Heart left ventricle (tissue), 16 donors: ENCODE measurements around the gene CBX6. TPM values are rescaled to one million over a fixed set of nuclear protein-coding genes. Genes with fewer than 3 reads are reported as not detected.

ENCODE experiments used
- ATAC-seq, 4 donors: fragments of 200-7000 bp; cut with Tn5 transposase; one replicate each; pipeline ENCODE4 v1.9.1; 2020 to 2022; ENCODE audit warnings: moderate library complexity in 4 of 4, mild to moderate bottlenecking in 3 of 4, moderate number of reproducible peaks in 1 of 4
- DNase-seq, 5 donors: peaks; one replicate each; pipeline ENCODE4 v3.0.0-alpha.2; 2020
- H3K27ac ChIP-seq, 12 donors: fragments of 200-600 bp; sonication (generic) in 4 of 12; one replicate each; pipeline versions ENCODE4 v1.5.0 to v1.8.0; 2016 to 2022; ENCODE audit warnings: mild to moderate bottlenecking in 2 of 12
- H3K27me3 ChIP-seq, 9 donors: fragments of 200-600 bp; sonication (generic) in 2 of 9; one replicate each; pipeline versions ENCODE4 v1.5.1 to v1.8.0; 2016 to 2022; ENCODE audit warnings: mild to moderate bottlenecking in 3 of 9
- H3K36me3 ChIP-seq, 9 donors: fragments of 200-600 bp; sonication (generic) in 2 of 9; one replicate each; pipeline versions ENCODE4 v1.5.0 to v1.8.0; 2018 to 2022; ENCODE audit warnings: mild to moderate bottlenecking in 2 of 9
- H3K4me1 ChIP-seq, 12 donors: fragments of 200-600 bp; sonication (generic) in 4 of 12; one replicate each; pipeline versions ENCODE4 v1.5.0 to v1.8.0; 2016 to 2022; ENCODE audit warnings: mild to moderate bottlenecking in 3 of 12
- H3K4me3 ChIP-seq, 12 donors: fragments of 200-600 bp; sonication (generic) in 4 of 12; one replicate each; pipeline versions ENCODE4 v1.5.0 to v1.8.0; 2017 to 2022; ENCODE audit warnings: mild to moderate bottlenecking in 9 of 12, moderate library complexity in 4 of 12
- H3K9me3 ChIP-seq, 12 donors: fragments of 200-600 bp; sonication (generic) in 4 of 12; one replicate each; pipeline versions ENCODE4 v1.5.0 to v1.8.0; 2016 to 2022; ENCODE audit warnings: mild to moderate bottlenecking in 1 of 12
- POLR2A ChIP-seq, 2 donors: fragments of 450-650 bp; IDR thresholded peaks; one replicate each; pipeline ENCODE4 v1.6.1; 2017; ENCODE audit warnings: antibody characterized with exemption in 2 of 2, mild to moderate bottlenecking in 2 of 2, moderate library complexity in 2 of 2
- WGBS, 4 donors: extraction: QIAGEN DNeasy Blood & Tissue Kit in 2 of 4; methylation state at CpG; one replicate each; pipeline versions ENCODE4 v1.1.5 to v1.1.7; 2013 to 2018; 5-methylcytosine and 5-hydroxymethylcytosine counted together
- intact Hi-C, 10 donors: fragments of 100-400 bp; cut with DNase I; formaldehyde crosslinking; loops; one replicate each; pipeline versions ENCODE4 v1.11.1 to v1.14.2; 2022
- polyA plus RNA-seq, 2 donors: library from polyadenylated mRNA; stranded (reverse); fragments of 200-250 nt; gene quantifications; one replicate each; pipeline ENCODE4 v1.2.3, GENCODE V29; 2013
- total RNA-seq, 9 donors: library from RNA; depleted of rRNA in 2 of 9; stranded (reverse); fragments of >200 nt in 2 of 9; fragmentation: NEBNext Ultra II Directional in 3 of 9; extraction: Animal tissue kit (Norgen Biotek cat#: 25700) in 3 of 9; gene quantifications; one replicate each; pipeline versions ENCODE4 v1.1.0 to v1.2.4, GENCODE V29; 2016 to 2023
- TF ChIP-seq, protein P1 (sequence below), 12 donors: fragments of 200-600 bp; sonication (generic) in 4 of 12; IDR thresholded peaks; one replicate each; pipeline versions ENCODE4 v1.5.0 to v1.8.0; 2018 to 2022; ENCODE audit warnings: antibody characterized with exemption in 12 of 12, mild to moderate bottlenecking in 5 of 12
- donor health status: ischemic (EF 13 %, LVEDD 7.1; RV severe dilation, severe dysfunction).
- donor health status: healthy with polysubstance abuse.
- donor health status: DM: no; HTN: yes; CAD: no.
- donor health status: DM: no; HTN: no; CAD: no.
- donor health status: ischemic (EF 25% LVEDD 6.9; RV normal size, moderate dysfunction).
- donor health status: ischemic (EF 25% LVEDD 5.7; RV mildly dilated, moderate dysfunction).
- donor health status: healthy.
- donor health status: DM: yes; HTN: yes; CAD: no.
- donor health status: ischemic (EF 35%, LVEDD 5.7; RV mildly dilated, moderate dysfunction).
- donor health status: nonischemic (EF 11% LVEDD 7.7; RV severe dilation, severe dysfunction).
- donor health status: DM: yes; HTN: yes; CAD: no.
- donor health status: PGD.
- donor health status: ischemic (EF 29% LVEDD 5.4; RV normal size, mild dysfunction).
- donor health status: nonischemic (EF 23%, LVEDD 6.1; RV moderate dilation, normal function).

CBX6 gene
- total and polyA plus RNA-seq, 11 donors: 21.1 to 59.0 (median 43.7) TPM

- H3K27me3 ChIP-seq: peaks cover 0 to 19% (median 2%) of the 10 kb centered on the region in 9 donors
- no peaks in the 10 kb centered on the region for H3K36me3 ChIP-seq
- no peak overlapping the region for H3K27ac ChIP-seq
- ATAC-seq (no peak), DNase-seq (no peak)
- no peaks in the 10 kb centered on the region for H3K9me3 ChIP-seq
- H3K4me3 ChIP-seq: no peak overlapping the region
- intact Hi-C loops: no loop called here
- TF ChIP-seq, protein P1, sequence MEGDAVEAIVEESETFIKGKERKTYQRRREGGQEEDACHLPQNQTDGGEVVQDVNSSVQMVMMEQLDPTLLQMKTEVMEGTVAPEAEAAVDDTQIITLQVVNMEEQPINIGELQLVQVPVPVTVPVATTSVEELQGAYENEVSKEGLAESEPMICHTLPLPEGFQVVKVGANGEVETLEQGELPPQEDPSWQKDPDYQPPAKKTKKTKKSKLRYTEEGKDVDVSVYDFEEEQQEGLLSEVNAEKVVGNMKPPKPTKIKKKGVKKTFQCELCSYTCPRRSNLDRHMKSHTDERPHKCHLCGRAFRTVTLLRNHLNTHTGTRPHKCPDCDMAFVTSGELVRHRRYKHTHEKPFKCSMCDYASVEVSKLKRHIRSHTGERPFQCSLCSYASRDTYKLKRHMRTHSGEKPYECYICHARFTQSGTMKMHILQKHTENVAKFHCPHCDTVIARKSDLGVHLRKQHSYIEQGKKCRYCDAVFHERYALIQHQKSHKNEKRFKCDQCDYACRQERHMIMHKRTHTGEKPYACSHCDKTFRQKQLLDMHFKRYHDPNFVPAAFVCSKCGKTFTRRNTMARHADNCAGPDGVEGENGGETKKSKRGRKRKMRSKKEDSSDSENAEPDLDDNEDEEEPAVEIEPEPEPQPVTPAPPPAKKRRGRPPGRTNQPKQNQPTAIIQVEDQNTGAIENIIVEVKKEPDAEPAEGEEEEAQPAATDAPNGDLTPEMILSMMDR (IDR thresholded peaks at IDR 0.05): no peak
- TF ChIP-seq POLR2A (IDR thresholded peaks at IDR 0.05): no peak
- H3K4me1 ChIP-seq: peaks cover 0 to 13% (median 0%) of the 10 kb centered on the region in 12 donors
- WGBS, 4 donors: 82 to 92% (median 85%) methylated on average over 6 of the region's 6 CpGs
These were observed 34.5 kb downstream of the CBX6 start for GRCh38 chr22:38837414-38837928.

DNA sequence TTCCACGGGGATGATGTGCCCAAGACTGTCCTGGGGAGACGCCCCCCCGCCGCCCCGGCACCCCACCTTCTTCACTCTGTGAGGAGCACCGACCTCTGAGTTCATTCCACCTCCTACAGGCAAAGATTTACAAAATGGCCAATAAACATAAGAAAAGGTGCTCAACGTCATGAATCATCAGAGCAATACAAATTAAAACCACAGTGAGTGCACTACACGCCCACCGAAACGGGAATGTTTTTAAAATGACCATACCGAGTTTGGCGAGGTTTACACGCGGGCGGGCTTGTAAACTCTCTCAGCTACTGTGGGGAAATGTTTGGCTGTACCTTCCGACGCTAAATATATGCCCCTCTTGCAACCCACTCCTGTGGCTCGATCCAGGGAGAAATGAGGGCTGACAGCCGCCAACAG, 36.1 kb downstream of the CBX6 start:
- no peak for TF ChIP-seq POLR2A (IDR thresholded peaks at IDR 0.05)
- TF ChIP-seq, protein P1 (IDR thresholded peaks at IDR 0.05): no peak
- Histone ChIP-seq H3K27me3 (peaks cover 0 to 3% (median 0%) of the 10 kb centered on the region in 9 donors), H3K36me3 (no peaks in the 10 kb centered on the region)

DNA sequence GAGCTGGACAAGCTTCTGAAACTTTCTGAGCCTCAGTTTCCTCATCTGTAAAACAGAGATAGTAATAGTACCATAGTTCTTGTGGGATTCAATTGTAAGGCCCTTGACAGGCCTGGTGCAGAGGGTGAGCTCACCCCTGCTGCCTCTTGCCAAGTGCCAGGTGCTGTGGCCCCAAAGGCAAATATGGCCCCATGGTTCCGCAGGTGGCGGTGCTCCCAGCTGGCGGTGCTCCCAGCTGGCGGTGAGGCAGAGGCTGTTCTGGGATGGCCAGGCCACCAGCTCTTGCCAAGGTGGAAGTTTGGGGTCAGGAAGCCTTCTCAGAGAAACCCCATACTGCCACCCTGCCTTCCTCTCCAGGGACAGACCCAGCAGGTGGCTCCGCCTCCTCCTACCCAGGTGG, 37.0 kb downstream of the CBX6 start:
- no peaks in the 10 kb centered on the region for H3K27me3 ChIP-seq
- intact Hi-C loops: no loop called here
- DNase-seq: no peak
- H3K4me3 ChIP-seq: no peak overlapping the region
- H3K4me1 ChIP-seq: no peaks in the 10 kb centered on the region
- H3K9me3 ChIP-seq: no peaks in the 10 kb centered on the region
- 94 to 99% (median 96%) methylated on average over 5 of the region's 5 CpGs for WGBS, 4 donors
- no peak for ATAC-seq
- no peak for TF ChIP-seq POLR2A (IDR thresholded peaks at IDR 0.05)
- TF ChIP-seq, protein P1 (IDR thresholded peaks at IDR 0.05): no peak
- H3K36me3 ChIP-seq: no peaks in the 10 kb centered on the region
- no peak overlapping the region for H3K27ac ChIP-seq

More for the DNA sequence above, 36.1 kb downstream of the CBX6 start:
- intact Hi-C loops: no loop called here
- WGBS, 4 donors: 67 to 77% (median 71%) methylated on average over 19 of the region's 19 CpGs
- H3K4me1 ChIP-seq: no peaks in the 10 kb centered on the region
- no peaks in the 10 kb centered on the region for H3K9me3 ChIP-seq
- H3K4me3 ChIP-seq: no peak overlapping the region
- no peak overlapping the region for H3K27ac ChIP-seq
- no peak for ATAC-seq
- no peak for DNase-seq

DNA sequence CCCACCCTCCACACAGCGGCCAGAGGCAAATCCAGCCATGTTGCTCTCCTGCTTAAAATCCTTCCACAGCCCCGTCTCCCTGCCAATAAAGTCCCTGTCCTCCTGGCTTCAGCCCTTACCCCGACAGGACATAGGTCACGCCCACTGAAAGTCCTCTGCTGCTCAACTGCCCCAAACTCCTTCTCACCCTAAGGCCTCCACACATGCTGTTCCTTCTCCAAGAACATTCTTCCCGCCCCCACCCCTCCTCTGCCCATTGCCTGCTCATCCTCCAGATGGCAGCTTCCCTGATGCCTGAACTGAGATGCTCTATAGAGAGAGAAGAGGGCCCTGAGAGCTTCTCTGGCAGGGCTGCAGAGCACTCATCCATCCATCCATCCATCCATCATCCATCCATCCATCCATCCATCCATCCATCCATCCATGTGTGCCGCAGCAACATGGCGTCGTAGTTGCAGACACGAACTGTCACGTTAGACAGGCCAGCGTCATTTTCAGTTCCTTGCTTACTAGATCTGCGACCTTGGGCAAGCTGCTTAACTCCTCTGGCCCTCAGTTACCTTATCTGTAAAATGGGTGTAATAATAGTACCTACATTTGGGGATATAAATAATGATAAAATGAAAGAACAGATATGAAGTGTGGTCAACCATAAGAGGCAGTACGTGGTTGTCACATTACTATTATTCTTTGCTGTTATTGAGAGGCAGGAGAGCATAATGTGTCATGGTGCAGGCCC, 37.6 kb downstream of the CBX6 start:
- H3K9me3 ChIP-seq: no peaks in the 10 kb centered on the region
- no peaks in the 10 kb centered on the region for H3K36me3 ChIP-seq
- no peak overlapping the region for H3K27ac ChIP-seq
- DNase-seq (no peak), ATAC-seq (no peak)
- TF ChIP-seq, protein P1 (IDR thresholded peaks at IDR 0.05): no peak
- no peak for TF ChIP-seq POLR2A (IDR thresholded peaks at IDR 0.05)
- intact Hi-C loops: no loop called here
- WGBS, 4 donors: 83 to 88% (median 84%) methylated on average over 13 of the region's 13 CpGs
- H3K4me1 ChIP-seq: no peaks in the 10 kb centered on the region
- no peak overlapping the region for H3K4me3 ChIP-seq
- no peaks in the 10 kb centered on the region for H3K27me3 ChIP-seq
